Subcutaneous adipose tissue (tissue), 4 donors: ENCODE results near the gene MAST3. TPM values are rescaled to one million over a fixed set of nuclear protein-coding genes. Genes with fewer than 3 reads are reported as not detected.

Experiments
- CTCF ChIP-seq: fragments of 450-650 bp; IDR thresholded peaks from one replicate; pipeline ENCODE4 v1.5.1; 2016; ENCODE audit warnings: low read depth, mild to moderate bottlenecking, control low read depth, antibody characterized with exemption, moderate library complexity
- total RNA-seq, 4 donors: library from RNA; depleted of rRNA; stranded (reverse); fragments of >200 nt; gene quantifications; one replicate each; pipeline ENCODE4 v1.1.0, GENCODE V29; 2016

The MAST3 gene
- total RNA-seq, 4 donors from 2014 or later: 5.1 to 12.2 (median 6.8) TPM

DNA sequence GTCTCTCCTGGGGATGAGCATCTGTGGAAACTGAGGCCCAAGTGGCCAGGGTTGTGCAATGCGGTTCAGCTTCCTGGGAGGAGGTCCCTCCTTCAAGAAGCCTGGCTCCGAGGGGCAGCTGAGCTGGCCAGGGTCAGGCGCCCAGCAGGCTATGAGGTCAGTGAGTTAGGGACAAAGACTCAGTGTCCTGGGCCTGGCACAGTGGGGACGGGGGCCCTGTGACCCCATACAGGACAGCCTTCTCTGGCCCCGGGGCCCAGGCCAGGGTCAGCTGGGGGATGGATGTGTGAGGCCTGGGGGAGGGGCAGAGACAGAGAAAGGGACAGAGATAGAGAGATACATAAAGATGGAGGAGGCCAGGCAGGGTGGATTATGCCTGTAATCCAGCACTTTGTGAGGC, 7.9 kb upstream of the MAST3 start:
- TF ChIP-seq CTCF: no peak

GRCh38 chr19:18090545-18091216, 6.9 kb upstream of the MAST3 start:
- TF ChIP-seq CTCF: no peak

DNA sequence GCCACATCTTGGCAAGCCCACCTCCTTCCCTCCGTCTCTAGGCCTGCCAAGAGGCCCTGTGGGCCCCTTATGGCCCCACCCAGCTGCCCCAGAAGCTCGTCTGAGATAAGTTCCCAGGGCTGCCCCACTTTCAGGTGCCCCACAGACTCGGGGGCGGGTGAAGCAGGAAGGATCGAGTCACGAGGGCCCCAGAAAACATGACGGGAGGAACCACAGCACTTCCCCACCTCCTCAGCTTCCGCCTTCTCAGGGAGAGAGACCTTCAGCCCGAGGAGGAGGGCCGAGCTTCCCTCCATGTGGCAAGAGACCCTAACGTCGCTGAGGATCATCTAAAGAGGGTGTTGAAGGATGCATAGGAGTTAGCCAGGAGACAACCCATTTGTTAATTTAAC, 6.4 kb upstream of the MAST3 start:
- no peak for TF ChIP-seq CTCF

GRCh38 chr19:18093439-18094161, 4.0 kb upstream of the MAST3 start:
- TF ChIP-seq CTCF: no peak

DNA sequence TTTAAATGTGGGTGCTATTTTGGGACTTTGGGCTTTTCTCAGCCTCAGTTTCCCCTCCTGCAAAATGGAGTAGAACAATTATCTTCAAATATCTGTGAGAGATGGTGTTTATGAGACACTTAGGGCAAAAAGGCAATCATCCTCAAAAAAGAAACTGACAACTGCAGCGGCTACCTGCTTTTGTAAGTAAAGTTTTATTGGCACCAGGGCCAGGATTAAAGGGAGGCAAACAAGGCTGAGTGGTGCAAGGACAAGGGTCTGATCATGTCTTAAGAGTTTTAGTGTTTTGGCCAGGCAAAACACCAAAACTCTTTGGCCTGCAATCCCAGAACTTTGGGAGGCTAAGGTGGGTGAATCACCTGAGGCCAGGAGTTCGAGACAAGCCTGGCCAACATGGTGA, 1.3 kb upstream of the MAST3 start:
- TF ChIP-seq CTCF: no peak

DNA sequence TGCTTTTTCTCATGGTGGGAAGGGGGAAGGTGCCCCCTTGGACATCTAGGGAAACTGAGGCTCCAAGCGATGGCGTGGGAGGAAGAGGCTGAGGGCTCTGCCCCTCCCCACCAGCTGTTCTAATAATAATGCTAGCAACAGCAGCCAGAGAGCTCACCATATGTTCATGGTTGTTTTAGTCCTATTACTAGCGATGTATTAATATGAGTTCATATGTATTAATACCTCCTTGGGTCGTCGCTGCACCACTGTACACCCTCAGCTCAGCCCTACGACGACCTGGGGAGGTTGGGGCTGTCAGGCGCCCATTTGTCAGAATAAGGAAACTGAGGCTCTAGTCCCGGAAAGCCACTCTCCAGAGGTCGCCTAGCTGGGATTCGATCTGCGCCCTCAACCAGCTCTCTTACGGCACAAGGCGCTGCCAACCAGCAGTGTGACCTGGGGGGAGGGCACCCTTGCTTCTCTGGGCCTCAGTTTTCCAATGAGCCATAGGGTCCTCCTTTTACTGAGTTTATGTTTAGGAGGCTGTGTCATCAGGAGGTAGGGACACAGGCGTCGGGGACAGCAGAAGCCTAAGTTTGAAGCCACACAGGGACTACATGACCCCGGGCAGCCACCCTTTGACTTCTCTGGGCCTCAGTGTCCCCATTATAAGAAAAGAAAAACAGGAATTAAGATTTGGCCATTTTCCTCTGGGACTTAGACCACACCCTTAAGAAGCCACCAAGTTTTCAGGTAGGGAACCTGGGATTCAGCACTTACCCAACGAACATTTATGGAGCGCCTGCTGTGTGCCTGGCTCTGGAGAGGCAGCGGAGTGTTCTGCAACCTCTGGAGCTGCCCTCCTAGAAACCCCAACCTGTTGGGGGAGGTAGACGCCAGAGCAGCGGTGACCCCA, 664 bp downstream of the MAST3 start:
- no peak for TF ChIP-seq CTCF
